Measurements from ENCODE around the gene COX5B. TPM values are rescaled to one million over a fixed set of nuclear protein-coding genes. Genes with fewer than 3 reads are reported as not detected.

Gene COX5B
- total RNA-seq, 2 donors from 2014 or later = 211 to 233 TPM

- H3K27ac ChIP-seq (ENCODE audit: low read depth, low read length) = no peak overlapping the region
- Mint-ChIP-seq H3K27me3 (ENCODE audit: insufficient read depth) (no peaks in the 10 kb centered on the region), H3K9me3 (peaks cover 27% of the 10 kb centered on the region), H3K4me1 (peaks cover 5% of the 10 kb centered on the region), H3K27ac (no peak overlapping the region), H3K4me3 (no peak overlapping the region), H3K36me3 (ENCODE audit: low read depth) (peaks cover 64% of the 10 kb centered on the region)
- no peak for DNase-seq
- no peak for TF ChIP-seq CTCF (conservative IDR thresholded peaks at IDR 0.05)
- no peak overlapping the region for H3K4me3 ChIP-seq (ENCODE audit: low read length)
- WGBS, 2 experiments (ENCODE audit: insufficient coverage in 1 of 2, insufficient read length in 1 of 2) = 95% methylated on average over 4 of the region's 4 CpGs
- H3K36me3 ChIP-seq (ENCODE audit: control insufficient read depth, insufficient read depth, low read length) = peaks cover 46% of the 10 kb centered on the region
- no peaks in the 10 kb centered on the region for H3K27me3 ChIP-seq (ENCODE audit: control insufficient read depth, insufficient read depth, low read length, poor library complexity, severe bottlenecking)
- H3K4me1 ChIP-seq (ENCODE audit: control insufficient read depth, insufficient read depth, low read length) = no peaks in the 10 kb centered on the region
- H3K9ac ChIP-seq (ENCODE audit: extremely low read depth, low read length, poor library complexity, severe bottlenecking) = no peak overlapping the region
- peaks cover 9% of the 10 kb centered on the region for H3K9me3 ChIP-seq (ENCODE audit: control insufficient read depth, low read length)
These were observed 5.3 kb downstream of the COX5B start for GRCh38 chr2:97651114-97651513.

GRCh38 chr2:97653473-97653872 lies 7.6 kb downstream of the COX5B start:
- Mint-ChIP-seq H3K27me3 (ENCODE audit: insufficient read depth) (no peaks in the 10 kb centered on the region), H3K9me3 (peaks cover 27% of the 10 kb centered on the region), H3K4me3 (no peak overlapping the region), H3K27ac (no peak overlapping the region), H3K36me3 (ENCODE audit: low read depth) (peaks cover 73% of the 10 kb centered on the region), H3K4me1 (no peaks in the 10 kb centered on the region)
- 86 to 96% methylated on average over 2 of the region's 2 CpGs for WGBS, 2 experiments (ENCODE audit: insufficient coverage in 1 of 2, insufficient read length in 1 of 2)
- Histone ChIP-seq H3K4me1 (ENCODE audit: control insufficient read depth, insufficient read depth, low read length) (no peaks in the 10 kb centered on the region), H3K27ac (ENCODE audit: low read depth, low read length) (no peak overlapping the region), H3K36me3 (ENCODE audit: control insufficient read depth, insufficient read depth, low read length) (peaks cover 45% of the 10 kb centered on the region), H3K9me3 (ENCODE audit: control insufficient read depth, low read length) (peaks cover 9% of the 10 kb centered on the region), H3K27me3 (ENCODE audit: control insufficient read depth, insufficient read depth, low read length, poor library complexity, severe bottlenecking) (no peaks in the 10 kb centered on the region), H3K9ac (ENCODE audit: extremely low read depth, low read length, poor library complexity, severe bottlenecking) (no peak overlapping the region), H3K4me3 (ENCODE audit: low read length) (no peak overlapping the region)
- TF ChIP-seq CTCF (conservative IDR thresholded peaks at IDR 0.05) = no peak
- no peak for DNase-seq

GRCh38 chr2:97653874-97654273 lies 8.0 kb downstream of the COX5B start:
- no peak overlapping the region for H3K4me3 Mint-ChIP-seq
- peaks cover 74% of the 10 kb centered on the region for H3K36me3 Mint-ChIP-seq (ENCODE audit: low read depth)
- H3K9me3 ChIP-seq (ENCODE audit: control insufficient read depth, low read length) = peaks cover 9% of the 10 kb centered on the region

More at GRCh38 chr2:97653874-97654273, 8.0 kb downstream of the COX5B start:
- DNase-seq = no peak
- H3K36me3 ChIP-seq (ENCODE audit: control insufficient read depth, insufficient read depth, low read length) = peaks cover 45% of the 10 kb centered on the region
- 86% methylated on average over 1 of the region's 1 CpG; no CpG with 5 or more reads in 1 of the 2 experiments for WGBS, 2 experiments (ENCODE audit: insufficient coverage in 1 of 2, insufficient read length in 1 of 2)
- no peak overlapping the region for H3K4me3 ChIP-seq (ENCODE audit: low read length)
- H3K9ac ChIP-seq (ENCODE audit: extremely low read depth, low read length, poor library complexity, severe bottlenecking) = no peak overlapping the region
- Mint-ChIP-seq H3K27ac (no peak overlapping the region), H3K9me3 (peaks cover 27% of the 10 kb centered on the region), H3K4me1 (no peaks in the 10 kb centered on the region), H3K27me3 (ENCODE audit: insufficient read depth) (no peaks in the 10 kb centered on the region)
- H3K27ac ChIP-seq (ENCODE audit: low read depth, low read length) = no peak overlapping the region
- no peak for TF ChIP-seq CTCF (conservative IDR thresholded peaks at IDR 0.05)
- H3K4me1 ChIP-seq (ENCODE audit: control insufficient read depth, insufficient read depth, low read length) = no peaks in the 10 kb centered on the region
- H3K27me3 ChIP-seq (ENCODE audit: control insufficient read depth, insufficient read depth, low read length, poor library complexity, severe bottlenecking) = no peaks in the 10 kb centered on the region
